Nephron (organoid): ENCODE data around the gene RPS28.

Experiments
- H3K27ac Mint-ChIP-seq, 3 experiments: 2 replicates each; pipeline ENCODE4 v1.8.0; 2020; ENCODE audit warnings: mixed read lengths in 3 of 3, mild to moderate bottlenecking in 2 of 3, moderate library complexity in 1 of 3
- H3K27me3 Mint-ChIP-seq: 2 replicates; pipeline ENCODE4 v1.8.0; 2021; ENCODE audit warnings: low read depth, mild to moderate bottlenecking, moderate library complexity, mixed read lengths
- H3K36me3 Mint-ChIP-seq: 2 replicates; pipeline ENCODE4 v1.8.0; 2020; ENCODE audit warnings: low read depth, mixed read lengths
- H3K4me1 Mint-ChIP-seq: 2 replicates; pipeline ENCODE4 v1.8.0; 2020; ENCODE audit warnings: mixed read lengths
- H3K4me3 Mint-ChIP-seq, 3 experiments: 2 replicates each; pipeline ENCODE4 v1.8.0; 2020; ENCODE audit warnings: mild to moderate bottlenecking in 3 of 3, mixed read lengths in 3 of 3, moderate library complexity in 2 of 3
- H3K9me3 Mint-ChIP-seq: 2 replicates; pipeline ENCODE4 v1.8.0; 2020; ENCODE audit warnings: mixed read lengths
- TF ChIP-seq, protein P1 (sequence below), 3 experiments: fragments of 200-600 bp; sonication (generic); IDR thresholded peaks; one replicate each; pipeline ENCODE4 v1.5.0; 2021; ENCODE audit warnings: antibody characterized with exemption in 3 of 3; ENCODE audit not compliant: unreplicated experiment in 3 of 3

The RPS28 gene

DNA sequence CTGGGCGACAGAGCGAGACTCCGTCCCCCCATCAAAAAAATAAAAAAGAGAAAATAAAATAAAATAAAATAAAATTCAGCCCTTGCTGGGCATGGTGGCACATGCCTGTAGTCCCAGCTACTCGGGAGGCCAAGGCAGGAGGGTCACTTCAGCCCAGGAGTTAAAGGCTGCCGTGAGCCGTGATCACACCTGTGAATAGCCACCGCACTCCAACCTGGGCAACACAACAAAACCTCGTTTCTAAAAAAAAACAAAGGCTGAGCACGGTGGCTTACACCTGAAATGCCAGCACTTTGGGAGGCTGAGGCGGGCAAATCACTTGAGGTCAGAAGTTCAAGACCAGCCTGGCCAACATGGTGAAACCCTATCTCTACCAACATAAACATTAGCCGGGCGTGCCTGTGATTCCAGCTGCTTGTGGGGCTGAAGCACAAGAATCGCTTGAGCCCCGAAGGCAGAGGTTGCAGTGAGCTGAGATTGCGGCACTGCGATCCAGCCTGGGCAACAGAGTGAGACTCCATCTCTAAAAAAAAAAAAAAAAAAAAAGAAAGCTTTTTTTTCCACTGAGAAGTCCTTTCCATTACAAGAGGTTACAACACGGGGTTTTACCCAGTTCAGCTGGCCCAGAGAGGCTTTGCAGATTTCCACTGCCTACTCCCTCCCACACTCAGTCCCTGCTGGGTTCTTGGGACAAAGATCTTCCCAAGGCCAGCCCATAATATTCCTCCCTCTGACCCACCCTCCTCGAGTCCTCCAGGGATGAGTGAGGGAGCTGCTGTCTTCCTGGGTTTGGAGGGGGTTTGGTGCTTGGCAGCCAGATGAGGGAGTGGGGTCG lies 49.1 kb downstream of the RPS28 start:
- peaks cover 31% of the 10 kb centered on the region for H3K4me1 Mint-ChIP-seq
- TF ChIP-seq, protein P1, sequence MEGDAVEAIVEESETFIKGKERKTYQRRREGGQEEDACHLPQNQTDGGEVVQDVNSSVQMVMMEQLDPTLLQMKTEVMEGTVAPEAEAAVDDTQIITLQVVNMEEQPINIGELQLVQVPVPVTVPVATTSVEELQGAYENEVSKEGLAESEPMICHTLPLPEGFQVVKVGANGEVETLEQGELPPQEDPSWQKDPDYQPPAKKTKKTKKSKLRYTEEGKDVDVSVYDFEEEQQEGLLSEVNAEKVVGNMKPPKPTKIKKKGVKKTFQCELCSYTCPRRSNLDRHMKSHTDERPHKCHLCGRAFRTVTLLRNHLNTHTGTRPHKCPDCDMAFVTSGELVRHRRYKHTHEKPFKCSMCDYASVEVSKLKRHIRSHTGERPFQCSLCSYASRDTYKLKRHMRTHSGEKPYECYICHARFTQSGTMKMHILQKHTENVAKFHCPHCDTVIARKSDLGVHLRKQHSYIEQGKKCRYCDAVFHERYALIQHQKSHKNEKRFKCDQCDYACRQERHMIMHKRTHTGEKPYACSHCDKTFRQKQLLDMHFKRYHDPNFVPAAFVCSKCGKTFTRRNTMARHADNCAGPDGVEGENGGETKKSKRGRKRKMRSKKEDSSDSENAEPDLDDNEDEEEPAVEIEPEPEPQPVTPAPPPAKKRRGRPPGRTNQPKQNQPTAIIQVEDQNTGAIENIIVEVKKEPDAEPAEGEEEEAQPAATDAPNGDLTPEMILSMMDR (IDR thresholded peaks at IDR 0.05; ENCODE audit: unreplicated experiment in 3 of 3), result no peak
- no peaks in the 10 kb centered on the region for H3K9me3 Mint-ChIP-seq
- peaks cover 38% of the 10 kb centered on the region for H3K36me3 Mint-ChIP-seq
- peak overlapping the region; percentile 37 to 84 (median 80) for H3K27ac Mint-ChIP-seq
- no peak overlapping the region for H3K4me3 Mint-ChIP-seq
- no peaks in the 10 kb centered on the region for H3K27me3 Mint-ChIP-seq

DNA sequence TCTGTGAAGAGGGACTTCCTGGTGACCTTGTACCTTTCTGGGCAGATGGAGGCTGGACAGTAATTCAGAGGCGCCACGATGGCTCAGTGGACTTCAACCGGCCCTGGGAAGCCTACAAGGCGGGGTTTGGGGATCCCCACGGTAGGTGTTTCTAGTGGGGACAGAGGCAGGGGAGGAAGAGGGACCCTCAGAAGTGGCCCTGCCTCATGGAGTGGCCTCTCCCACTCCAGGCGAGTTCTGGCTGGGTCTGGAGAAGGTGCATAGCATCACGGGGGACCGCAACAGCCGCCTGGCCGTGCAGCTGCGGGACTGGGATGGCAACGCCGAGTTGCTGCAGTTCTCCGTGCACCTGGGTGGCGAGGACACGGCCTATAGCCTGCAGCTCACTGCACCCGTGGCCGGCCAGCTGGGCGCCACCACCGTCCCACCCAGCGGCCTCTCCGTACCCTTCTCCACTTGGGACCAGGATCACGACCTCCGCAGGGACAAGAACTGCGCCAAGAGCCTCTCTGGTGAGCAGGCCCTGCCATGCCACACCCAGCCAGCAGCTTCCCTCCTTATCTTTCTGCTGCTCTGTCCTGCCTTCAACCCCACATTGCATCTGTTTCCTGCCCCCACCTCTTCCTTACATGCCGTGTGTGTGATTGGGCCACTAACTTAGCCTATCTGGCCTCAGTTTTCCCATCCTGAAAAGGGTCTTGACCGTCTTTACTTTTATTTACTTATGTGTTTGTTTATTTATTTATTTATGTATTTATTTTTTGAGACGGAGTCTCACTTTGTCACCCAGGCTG lies 49.9 kb downstream of the RPS28 start:
- TF ChIP-seq, protein P1 (IDR thresholded peaks at IDR 0.05; ENCODE audit: unreplicated experiment in 3 of 3), result no peak
- H3K36me3 Mint-ChIP-seq, result peaks cover 35% of the 10 kb centered on the region
- H3K27ac Mint-ChIP-seq, result peak overlapping the region; percentile 78 to 90 (median 84)
- peaks cover 26% of the 10 kb centered on the region for H3K4me1 Mint-ChIP-seq
- no peaks in the 10 kb centered on the region for H3K9me3 Mint-ChIP-seq
- no peaks in the 10 kb centered on the region for H3K27me3 Mint-ChIP-seq
- peak overlapping the region in 1 of 3 experiments; percentile 58 for H3K4me3 Mint-ChIP-seq
